GM18520 (cell line): ENCODE measurements around the gene DDX25.
"Not testable (repeated sequence)": the region's sequence is repeated elsewhere in the genome, so short reads cannot be mapped to it uniquely, and the experiment has no call there.

ENCODE experiments used
- ATAC-seq: cut with Tn5 transposase; IDR thresholded peaks from one replicate; pipeline ENCODE4 v1.9.1; 2021; ENCODE audit not compliant: unreplicated experiment

Gene DDX25

DNA sequence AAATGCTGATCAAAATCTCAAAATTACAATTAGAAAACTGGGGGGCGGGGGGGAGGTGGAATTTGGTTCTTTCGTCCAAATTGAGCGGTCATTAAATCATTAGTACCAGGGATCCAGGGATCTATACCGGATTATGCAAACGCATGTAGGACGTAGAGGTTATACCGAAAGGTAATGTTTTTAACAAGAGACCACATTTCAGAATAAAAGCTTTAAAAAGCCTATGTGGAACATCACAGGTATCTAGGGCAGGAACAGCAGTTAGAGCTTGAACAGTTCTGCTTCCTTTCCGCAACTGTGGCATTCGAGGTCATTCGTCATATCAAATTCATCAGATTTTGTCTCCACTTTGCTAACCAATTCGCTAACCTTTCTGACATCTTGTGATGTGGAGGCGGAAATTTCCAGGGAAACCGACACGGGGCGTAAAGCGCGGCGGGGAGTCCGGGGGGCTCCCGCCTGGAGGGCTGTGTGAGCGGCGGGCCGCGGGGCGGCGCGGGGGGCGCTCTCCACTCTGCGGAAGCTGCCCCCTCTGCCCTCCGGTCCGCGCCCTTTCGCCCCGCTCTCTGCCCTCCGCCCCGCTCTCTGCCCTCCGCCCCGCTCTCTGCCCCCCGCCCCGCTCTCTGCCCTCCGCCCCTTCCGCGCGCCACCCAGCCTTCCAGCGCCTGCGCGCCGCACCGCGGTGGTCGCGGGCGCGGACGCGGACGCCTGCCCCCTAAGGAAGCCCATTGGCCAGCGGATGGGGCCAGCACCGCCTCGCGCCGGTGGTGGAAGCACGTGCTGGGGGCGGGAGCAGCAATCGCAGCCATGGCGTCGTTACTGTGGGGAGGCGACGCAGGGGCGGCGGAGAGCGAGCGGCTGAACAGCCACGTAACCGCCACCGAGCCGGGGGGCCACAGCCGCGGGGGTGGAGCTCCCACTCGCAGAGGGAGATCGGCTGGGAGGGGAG, at the start of gene DDX25:
Gene DDX25 (plus strand): TSS at position 798 of the 949 bp plus-strand sequence. CDS start 10 bp downstream, at position 808.
- ATAC-seq = no peak

- ATAC-seq = not testable (repeated sequence)
Observed at GRCh38 chr11:125857670-125858069, 46.6 kb upstream of the DDX25 start.

DNA sequence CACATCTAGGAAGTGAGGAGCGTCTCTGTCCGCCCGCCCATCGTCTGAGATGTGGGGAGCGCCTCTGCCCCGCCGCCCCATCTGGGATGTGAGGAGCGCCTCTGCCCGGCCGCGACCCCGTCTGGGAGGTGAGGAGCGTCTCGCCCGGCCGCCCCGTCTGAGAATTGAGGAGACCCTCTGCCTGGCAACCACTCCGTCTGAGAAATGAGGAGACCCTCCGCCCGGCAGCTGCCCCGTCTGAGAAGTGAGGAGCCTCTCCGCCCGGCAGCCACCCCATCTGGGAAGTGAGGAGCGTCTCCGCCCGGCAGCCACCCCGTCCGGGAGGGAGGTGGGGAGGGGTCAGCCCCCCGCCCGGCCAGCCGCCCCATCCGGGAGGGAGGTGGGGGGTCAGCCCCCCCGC, 41.5 kb upstream of the DDX25 start:
- not testable (repeated sequence) for ATAC-seq

- ATAC-seq = not testable (repeated sequence)
Observed at GRCh38 chr11:125865354-125865753, 39.0 kb upstream of the DDX25 start.

DNA sequence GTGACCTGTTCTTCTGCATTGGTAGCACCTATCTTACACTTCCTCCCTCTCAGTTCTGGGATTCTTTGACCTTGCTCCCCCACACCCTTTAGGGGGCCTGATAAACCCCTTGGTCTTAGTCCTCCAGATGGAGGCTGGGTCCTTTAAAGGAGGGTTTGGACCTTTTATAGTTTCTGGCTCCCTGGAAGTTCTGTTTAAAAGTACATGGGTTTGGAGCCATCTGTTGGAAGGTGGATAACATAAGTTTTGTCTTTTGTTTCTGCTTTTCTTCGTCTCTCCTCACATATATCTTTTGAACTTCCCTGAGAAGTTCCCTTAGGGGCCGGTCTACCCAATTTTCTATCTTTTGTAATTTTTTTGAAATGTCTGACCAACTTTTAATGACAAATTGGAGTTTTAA, 34.8 kb upstream of the DDX25 start:
- ATAC-seq = no peak

DNA sequence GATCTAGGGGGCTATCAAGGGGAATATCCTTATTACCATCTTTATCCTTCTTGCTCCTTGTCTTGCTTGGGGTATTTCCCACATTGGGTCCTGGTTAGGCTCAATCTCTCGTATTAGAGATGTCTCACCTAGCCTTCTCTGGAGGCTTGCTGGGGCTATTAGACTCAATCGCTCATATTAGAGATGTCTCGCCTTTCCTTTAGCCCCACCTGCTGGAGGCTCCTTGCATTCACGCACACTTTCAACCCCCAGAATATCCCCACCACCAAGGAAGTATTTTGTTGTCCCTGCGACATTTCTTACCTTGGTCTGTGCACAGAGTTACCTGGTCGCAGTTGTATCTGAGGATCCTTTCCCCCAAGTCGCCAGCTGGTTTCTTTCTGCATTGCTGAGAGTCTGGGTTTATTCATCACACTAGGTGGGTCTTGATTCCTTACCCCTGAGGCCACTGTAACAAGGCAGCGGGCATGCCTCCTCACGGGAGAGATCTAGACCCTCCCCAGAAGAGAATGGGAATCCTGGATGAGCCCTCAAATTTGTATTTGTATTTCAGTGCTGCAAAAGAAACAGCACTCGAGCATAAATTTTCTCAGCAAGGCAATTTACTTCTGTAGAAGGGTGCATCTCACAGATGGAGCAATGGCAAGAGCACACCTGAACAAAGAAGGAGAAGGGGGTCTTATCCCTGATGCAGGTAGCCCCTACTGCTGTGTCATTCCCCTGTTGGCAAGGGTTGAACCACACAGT, 32.7 kb upstream of the DDX25 start:
- no peak for ATAC-seq

DNA sequence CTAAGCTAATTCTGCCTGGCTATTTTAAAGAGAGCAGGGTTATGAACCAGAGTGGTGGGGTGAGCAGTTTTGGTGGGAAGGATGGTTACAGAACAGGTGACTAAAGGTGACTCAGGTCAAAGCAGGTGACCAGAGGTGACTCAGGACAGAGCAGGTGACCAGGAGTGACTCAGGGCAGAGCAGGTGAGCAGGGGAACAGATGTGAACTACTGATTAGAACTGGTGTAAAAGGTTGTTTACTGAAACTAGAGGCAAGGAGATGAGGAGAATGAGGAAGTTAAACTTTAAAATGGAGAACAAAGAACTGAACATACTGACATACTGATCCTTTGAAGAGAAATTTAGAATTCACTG, 32.2 kb upstream of the DDX25 start:
- no peak for ATAC-seq

- ATAC-seq = no peak
Observed at GRCh38 chr11:125873881-125874555, 30.3 kb upstream of the DDX25 start.

GRCh38 chr11:125874556-125875124, 29.7 kb upstream of the DDX25 start:
- no peak for ATAC-seq

GRCh38 chr11:125881291-125881690, 23.0 kb upstream of the DDX25 start:
- no peak for ATAC-seq

DNA sequence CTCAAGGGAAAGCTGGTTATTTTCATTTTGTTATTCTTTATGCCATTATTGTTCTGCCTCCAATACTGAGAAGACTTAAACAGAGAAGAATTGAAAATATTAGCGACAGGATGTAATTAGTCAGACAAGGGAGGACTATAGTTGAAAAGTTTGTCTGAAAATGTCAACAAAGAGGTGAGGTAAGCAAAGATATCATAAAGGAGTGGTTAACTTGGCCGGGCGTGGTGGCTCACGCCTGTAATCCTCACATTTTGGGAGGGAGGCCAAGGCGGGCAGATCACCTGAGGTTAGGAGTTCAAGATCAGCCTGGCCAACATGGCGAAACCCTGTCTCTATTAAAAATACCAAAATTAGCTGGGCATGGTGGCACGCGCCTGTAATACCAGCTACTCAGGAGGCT, 20.9 kb upstream of the DDX25 start:
- ATAC-seq = no peak

DNA sequence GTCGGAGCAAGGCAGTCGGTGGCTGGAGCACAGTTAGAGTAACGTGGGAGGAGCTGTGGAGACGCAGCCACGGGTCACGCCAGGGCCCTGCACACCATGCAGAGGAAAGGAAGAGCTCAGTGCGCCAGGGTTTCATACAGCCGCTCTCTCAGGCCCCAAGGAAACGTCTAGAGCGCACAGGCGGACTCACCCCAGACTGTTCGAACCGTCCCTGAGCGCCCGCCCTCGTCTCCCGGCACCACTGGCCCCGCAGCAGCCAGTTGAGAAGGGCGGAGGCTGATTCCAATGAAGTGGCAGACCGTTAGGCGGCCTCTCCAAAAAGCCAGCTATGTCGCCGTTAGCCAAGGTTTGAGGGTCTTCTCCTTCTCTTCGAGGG, 17.3 kb upstream of the DDX25 start:
- ATAC-seq = no peak

DNA sequence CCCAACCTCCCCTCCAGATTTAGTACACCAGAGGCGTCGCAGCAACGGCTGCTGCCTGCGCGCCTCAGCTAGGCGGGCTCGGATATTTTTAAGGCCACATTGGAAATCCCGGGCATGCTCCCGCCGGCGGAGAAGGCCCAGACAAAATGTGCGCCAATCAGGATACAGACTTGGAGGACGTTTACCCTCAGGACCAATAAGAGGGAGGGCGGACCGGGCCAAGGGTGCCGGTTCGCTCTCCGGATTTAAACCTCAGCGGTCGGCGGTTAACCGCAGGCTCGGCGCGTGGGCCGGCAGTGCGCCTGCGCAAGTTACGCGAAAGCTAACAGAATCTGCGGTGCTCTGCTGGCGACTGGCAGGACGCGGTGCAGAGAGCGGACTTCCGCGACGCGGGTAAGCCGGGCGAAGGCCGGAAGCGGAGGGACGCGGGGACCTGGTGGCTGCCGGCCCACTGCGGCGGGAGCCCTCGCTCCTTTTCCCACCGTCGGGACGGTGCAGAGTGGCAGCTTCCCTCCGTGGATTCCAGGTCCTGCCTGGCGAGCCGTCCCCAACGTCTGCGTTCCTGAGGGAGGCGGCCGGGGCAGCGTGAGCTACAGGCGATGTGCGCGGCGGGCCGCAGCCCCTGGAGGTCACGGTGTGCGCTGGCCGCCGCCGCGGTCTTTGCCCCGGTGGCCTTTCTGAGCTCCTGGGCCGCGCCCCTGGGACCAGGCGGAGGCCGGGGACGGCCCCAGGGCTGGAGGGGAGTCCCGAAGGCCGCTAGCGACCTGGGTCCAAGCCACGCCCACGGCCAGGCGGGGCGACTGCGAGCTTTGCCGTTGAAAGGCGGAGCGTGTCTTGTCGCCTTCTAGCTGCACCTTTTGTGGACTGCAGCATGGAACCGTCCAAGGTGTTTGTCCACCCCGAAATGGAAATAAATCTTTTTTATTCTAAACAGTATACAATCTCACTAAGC, 16.7 kb upstream of the DDX25 start, which contains the start of gene HYLS1:
Gene HYLS1 (plus strand): TSS at position 296 of the 952 bp plus-strand sequence. CDS start 11,701 bp downstream, outside the sequence.
- peak; percentile 75 for ATAC-seq

DNA sequence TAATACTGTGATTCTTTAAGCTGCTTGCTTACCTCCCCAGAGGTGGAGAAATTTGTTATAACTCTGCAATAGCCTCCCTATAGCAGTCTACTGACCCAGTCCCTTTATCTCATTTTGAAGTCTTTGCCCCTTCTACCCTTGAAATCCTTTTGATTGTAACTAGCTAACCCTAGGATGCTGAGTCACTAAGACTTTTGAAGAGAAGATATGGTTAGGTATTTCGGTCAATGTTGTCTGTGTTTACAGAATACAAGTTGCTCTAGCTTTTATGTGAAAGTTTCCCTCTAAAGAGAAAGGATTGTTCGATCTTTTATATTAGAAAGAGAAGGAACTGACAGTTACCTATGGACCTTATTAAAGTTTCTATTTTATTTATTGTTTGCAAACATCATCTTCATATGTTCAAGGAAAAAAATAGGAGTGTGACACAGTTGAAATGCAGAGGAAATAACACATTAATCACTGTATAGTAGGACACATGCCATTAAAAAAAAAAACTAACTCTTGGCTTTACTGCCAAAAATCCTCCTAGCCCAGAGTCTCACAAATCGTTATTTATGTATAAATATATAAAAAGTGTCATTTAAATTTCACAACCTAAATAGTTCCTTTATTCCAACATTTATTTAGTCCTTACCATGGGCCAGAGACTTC, 13.7 kb upstream of the DDX25 start:
- ATAC-seq = no peak

GRCh38 chr11:125892071-125892470, 12.2 kb upstream of the DDX25 start:
- no peak for ATAC-seq

- ATAC-seq = no peak
Observed at GRCh38 chr11:125892994-125893393, 11.3 kb upstream of the DDX25 start.

DNA sequence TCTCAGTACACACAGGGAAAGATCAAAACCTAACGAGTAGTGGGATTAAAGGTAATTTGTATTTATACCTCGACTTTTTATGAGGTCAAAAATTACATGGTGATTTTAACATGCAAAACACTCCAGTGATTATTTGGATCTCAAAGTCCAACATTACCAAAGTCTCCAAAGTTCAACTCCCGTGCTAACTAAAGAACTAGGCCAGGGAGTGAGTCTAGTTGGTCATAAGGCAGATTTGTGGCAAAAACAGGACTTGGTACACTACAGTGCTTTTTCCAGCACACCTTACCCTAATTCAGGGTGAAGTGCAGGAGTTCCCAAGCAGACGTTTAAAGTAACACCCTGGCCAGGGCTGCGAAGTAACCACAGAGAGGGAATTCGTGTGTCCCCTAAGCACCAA, 2.4 kb upstream of the DDX25 start:
- no peak for ATAC-seq

GRCh38 chr11:125902277-125902926, 1.9 kb upstream of the DDX25 start:
- ATAC-seq = no peak
